ENCODE measurements around the gene SEC14L3. TPM values are rescaled to one million over a fixed set of nuclear protein-coding genes. Genes with fewer than 3 reads are reported as not detected.
"Not testable (repeated sequence)": the region's sequence is repeated elsewhere in the genome, so short reads cannot be mapped to it uniquely, and the experiment has no call there.

SEC14L3 gene
- total and polyA plus RNA-seq, 8 donors, result 0.05 TPM; not detected in 7

GRCh38 chr22:30470655-30471054 lies 1.2 kb downstream of the SEC14L3 start:
- Histone ChIP-seq H3K4me3 (no peak overlapping the region), H3K4me1 (no peaks in the 10 kb centered on the region), H3K9me3 (no peaks in the 10 kb centered on the region), H3K27ac (no peak overlapping the region), H3K27me3 (no peaks in the 10 kb centered on the region), H3K36me3 (no peaks in the 10 kb centered on the region)
- FAIRE-seq (no peak), ATAC-seq (no peak), DNase-seq (no peak)
- TF ChIP-seq CTCF (IDR thresholded peaks at IDR 0.05), result no peak
- WGBS, 2 donors, result 82 to 86% methylated on average over 2 of the region's 2 CpGs
- intact Hi-C loops (cut with DNase I), result no loop called here

GRCh38 chr22:30469165-30469564 lies 2.7 kb downstream of the SEC14L3 start:
- H3K9me3 ChIP-seq, result no peaks in the 10 kb centered on the region
- intact Hi-C loops (cut with DNase I), result no loop called here

GRCh38 chr22:30460555-30460954 lies 11.3 kb downstream of the SEC14L3 start:
- H3K9me3 ChIP-seq; H3K4me3 ChIP-seq; H3K4me1 ChIP-seq; ATAC-seq; H3K36me3 ChIP-seq; FAIRE-seq; H3K27ac ChIP-seq; intact Hi-C loops (cut with DNase I); H3K27me3 ChIP-seq; DNase-seq: not testable (repeated sequence)
- WGBS, 2 donors, result 88 to 90% methylated on average over 6 of the region's 6 CpGs

More at GRCh38 chr22:30469165-30469564, 2.7 kb downstream of the SEC14L3 start:
- no peak for TF ChIP-seq CTCF (IDR thresholded peaks at IDR 0.05)
- no peak for ATAC-seq
- DNase-seq, result no peak
- Histone ChIP-seq H3K4me3 (no peak overlapping the region), H3K27ac (no peak overlapping the region), H3K36me3 (no peaks in the 10 kb centered on the region), H3K27me3 (no peaks in the 10 kb centered on the region), H3K4me1 (no peaks in the 10 kb centered on the region)
- WGBS, 2 donors, result 33 to 84% methylated on average over 2 of the region's 2 CpGs
- FAIRE-seq, result no peak

GRCh38 chr22:30460147-30460546 lies 11.7 kb downstream of the SEC14L3 start:
- intact Hi-C loops (cut with DNase I), result no loop called here
- H3K27me3 ChIP-seq, result no peaks in the 10 kb centered on the region
- WGBS, 2 donors, result 47 to 48% methylated on average over 4 of the region's 4 CpGs
- peak in 2 of 6 donors; percentile 26 to 32 for DNase-seq
- peak in 3 of 4 donors; percentile 28 to 66 (median 43) for ATAC-seq
- no peak for TF ChIP-seq CTCF (IDR thresholded peaks at IDR 0.05)
- no peaks in the 10 kb centered on the region for H3K36me3 ChIP-seq
- no peaks in the 10 kb centered on the region for H3K9me3 ChIP-seq
- no peak for FAIRE-seq
- no peaks in the 10 kb centered on the region for H3K4me1 ChIP-seq
- no peak overlapping the region for H3K27ac ChIP-seq
- no peak overlapping the region for H3K4me3 ChIP-seq

GRCh38 chr22:30459181-30460052 lies 12.4 kb downstream of the SEC14L3 start:
- FAIRE-seq (no peak), DNase-seq (no peak), ATAC-seq (peak in 3 of 4 donors; percentile 32 to 56 (median 34))
- Histone ChIP-seq H3K27ac (no peak overlapping the region), H3K9me3 (no peaks in the 10 kb centered on the region), H3K27me3 (no peaks in the 10 kb centered on the region), H3K36me3 (no peaks in the 10 kb centered on the region), H3K4me1 (no peaks in the 10 kb centered on the region), H3K4me3 (no peak overlapping the region)
- no peak for TF ChIP-seq CTCF (IDR thresholded peaks at IDR 0.05)
- intact Hi-C loops (cut with DNase I), result no loop called here
- 48 to 66% methylated on average over 4 of the region's 4 CpGs for WGBS, 2 donors

Data from pancreas (tissue), 10 donors.